Activated effector memory CD4-positive, alpha-beta T cell treated with anti-CD3 and anti-CD28 coated beads, Interleukin-2, amount 50 U/mL, for 16 hours (primary cell): ENCODE measurements around the gene ANKMY1.

Source experiments
- DNase-seq: peaks from one replicate; pipeline ENCODE4 v3.0.0-alpha.2; 2020

Gene ANKMY1

GRCh38 chr2:240594511-240595380 lies 37.0 kb upstream of the ANKMY1 start:
- DNase-seq, result peak; percentile 57

DNA sequence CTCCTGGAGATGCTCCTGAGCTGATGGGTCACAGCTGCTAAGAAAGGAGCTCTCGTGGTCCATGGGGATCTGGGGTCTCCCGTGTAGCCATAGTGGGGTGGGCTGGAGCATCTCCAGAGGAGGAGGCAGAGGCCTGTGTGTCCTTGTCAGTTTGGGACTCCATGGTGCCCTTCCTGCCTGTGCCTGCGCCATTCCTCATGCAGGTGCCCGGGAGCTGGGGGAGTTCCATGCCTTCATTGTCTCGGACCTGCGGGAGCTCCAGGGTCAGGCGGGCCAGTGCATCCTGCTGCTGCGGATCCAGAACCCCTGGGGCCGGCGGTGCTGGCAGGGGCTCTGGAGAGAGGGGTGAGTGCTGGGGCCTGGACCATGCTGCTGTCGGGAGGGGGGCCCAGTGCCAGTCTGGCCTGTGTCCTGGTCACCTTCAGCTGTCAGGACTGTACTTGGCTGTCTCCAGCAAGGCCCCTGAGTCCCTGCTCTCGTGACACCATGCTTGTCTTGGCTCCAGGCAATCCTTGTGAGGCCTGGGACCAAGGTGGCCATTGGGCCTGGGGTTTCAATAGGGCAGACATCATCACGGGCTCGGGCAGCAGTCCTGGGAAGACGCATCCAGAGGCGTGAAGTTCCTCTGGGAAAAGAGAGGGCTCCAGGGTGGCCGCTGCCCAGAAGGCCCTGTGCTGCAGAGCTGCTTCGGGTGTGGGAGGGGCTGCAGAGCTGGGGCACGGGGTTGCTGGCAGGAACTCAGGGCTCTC lies 36.1 kb upstream of the ANKMY1 start:
- peak; percentile 58 for DNase-seq

GRCh38 chr2:240593026-240593702 lies 35.4 kb upstream of the ANKMY1 start:
- peak; percentile 50 for DNase-seq

DNA sequence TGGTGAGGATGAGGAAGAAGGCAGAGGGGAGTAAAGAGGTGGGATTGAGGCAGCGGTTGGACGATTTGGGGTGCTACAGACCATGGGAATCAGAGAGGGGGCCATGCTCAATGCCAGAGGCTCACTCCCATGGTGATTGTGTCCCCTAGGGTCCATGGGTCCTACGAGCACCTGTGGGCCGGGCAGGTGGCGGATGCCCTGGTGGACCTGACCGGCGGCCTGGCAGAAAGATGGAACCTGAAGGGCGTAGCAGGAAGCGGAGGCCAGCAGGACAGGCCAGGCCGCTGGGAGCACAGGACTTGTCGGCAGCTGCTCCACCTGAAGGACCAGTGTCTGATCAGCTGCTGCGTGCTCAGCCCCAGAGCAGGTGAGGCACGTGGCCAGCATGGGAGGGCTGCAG lies 34.0 kb upstream of the ANKMY1 start:
- no peak for DNase-seq

DNA sequence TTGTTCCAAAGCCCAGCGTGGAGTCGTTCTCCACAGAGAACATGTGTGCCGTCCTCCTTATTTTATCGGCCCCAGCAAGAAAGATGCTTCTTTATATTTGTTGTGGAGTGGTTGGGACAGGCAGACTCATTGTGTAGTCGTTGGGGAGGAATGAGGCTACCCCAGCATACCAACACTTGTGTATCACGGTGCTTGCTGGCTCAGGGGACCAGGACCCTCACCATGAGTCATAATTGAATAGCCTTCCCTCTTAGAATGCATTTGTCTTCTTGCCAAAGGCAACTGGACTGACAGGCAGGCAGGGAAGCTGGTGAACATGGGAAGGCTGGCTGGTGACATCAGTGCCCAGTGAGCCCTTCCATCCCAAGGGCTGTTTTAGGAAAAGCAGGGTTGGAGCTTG lies 33.4 kb upstream of the ANKMY1 start:
- DNase-seq, result no peak

- no peak for DNase-seq
Observed at GRCh38 chr2:240590681-240591111, 32.9 kb upstream of the ANKMY1 start.

DNA sequence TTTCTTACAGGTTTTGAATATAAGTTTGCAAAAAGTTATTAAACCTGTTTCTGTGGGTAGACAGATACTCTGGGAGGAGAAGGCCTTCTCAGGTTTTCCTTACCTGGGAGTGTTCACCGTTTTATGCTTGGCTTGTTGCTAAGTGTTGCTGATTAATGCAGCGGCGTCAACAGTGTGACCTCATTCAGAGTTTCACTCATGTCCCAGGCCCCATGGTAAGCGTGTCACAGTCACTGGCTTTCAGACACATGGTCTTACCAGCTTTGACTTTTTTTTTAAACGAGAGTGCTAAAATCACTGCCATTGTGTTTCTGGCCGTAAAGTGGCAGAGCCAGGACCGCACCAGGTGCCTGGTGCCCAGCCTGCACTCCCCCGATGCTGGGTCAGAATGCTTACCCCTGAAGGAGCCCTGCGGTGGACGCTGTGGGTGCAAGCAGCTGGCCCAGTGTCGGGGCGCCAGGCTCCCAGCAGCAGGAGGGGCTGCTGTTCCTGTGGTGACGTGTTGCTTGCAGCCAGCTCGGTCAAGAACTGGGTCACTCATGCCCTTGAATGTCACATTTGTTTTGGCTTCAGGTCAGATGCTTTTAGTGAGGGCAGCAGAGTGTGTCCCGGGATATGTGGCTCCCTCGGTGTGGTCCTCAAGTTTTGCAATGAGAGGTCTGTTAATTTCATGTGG lies 32.2 kb upstream of the ANKMY1 start:
- no peak for DNase-seq

DNA sequence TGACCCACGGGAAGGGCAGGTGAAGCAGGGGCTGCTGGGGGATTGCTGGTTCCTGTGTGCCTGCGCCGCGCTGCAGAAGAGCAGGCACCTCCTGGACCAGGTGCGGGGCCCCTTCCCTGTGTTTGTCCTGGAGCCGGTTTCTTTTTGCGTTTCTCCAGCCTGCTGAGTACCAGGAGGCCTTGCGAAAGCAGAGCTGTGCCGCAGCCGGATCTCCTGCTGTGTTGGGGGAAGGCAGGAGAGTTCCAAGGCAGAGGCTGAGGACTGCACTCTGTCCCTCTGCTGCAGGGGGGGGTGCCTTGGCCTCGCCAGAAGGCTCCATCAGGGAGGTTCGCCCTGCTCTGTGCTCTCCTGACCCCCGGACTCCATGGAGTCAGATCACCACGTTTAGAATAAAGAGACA lies 31.6 kb upstream of the ANKMY1 start:
- DNase-seq, result no peak

DNA sequence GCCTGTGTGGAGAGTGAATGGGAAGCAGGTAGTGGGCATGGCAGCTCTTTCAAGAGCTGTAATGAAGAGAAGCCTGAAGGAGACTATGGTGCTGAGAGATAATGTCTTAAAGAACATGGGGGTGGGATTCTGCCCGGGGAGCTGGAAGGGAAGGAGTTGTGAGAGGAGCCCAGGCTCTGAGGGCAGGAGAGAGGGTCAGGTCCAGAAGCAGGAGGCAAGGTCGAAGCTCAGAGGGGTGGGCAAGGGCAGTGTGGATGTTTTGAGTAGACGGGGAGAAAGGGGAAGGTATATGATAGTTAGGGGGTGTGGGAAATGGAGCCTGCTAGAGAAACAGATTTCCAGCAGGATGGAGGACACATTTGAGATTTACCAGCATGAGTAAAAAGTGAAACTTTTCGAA lies 30.9 kb upstream of the ANKMY1 start:
- DNase-seq, result no peak

DNA sequence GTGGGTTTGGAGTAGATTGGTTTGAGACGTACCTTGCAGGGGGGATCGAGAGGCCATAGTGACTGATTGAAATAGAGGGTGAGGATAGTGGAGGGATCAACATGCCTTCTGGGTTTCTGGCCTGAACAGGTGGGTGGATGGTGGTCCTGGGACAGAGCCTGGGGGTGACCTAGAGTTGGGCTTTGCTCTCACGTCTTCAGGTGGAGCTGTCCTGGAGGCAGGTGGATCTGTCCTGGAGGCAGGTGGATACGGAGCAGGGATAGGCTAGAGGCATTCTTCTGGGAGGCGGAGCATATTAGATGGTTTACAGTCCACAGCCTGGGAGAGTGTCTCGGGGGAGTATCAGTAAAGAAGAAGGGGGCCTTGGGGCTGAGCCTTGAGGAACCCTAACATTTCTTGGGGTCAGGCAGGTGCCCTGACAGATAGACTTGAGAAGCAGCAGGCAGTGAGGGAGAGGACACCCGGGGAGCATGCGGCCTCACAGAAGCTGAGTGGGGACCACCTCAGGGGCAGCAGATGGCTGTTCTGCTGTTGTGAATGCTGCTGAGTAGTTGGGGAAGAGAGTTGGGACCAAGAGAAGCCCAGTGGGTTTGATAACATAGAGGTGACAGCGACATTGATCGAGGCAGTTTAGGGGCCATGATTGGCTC lies 30.3 kb upstream of the ANKMY1 start:
- no peak for DNase-seq

GRCh38 chr2:240586919-240587800 lies 29.4 kb upstream of the ANKMY1 start:
- DNase-seq, result peak; percentile 86

DNA sequence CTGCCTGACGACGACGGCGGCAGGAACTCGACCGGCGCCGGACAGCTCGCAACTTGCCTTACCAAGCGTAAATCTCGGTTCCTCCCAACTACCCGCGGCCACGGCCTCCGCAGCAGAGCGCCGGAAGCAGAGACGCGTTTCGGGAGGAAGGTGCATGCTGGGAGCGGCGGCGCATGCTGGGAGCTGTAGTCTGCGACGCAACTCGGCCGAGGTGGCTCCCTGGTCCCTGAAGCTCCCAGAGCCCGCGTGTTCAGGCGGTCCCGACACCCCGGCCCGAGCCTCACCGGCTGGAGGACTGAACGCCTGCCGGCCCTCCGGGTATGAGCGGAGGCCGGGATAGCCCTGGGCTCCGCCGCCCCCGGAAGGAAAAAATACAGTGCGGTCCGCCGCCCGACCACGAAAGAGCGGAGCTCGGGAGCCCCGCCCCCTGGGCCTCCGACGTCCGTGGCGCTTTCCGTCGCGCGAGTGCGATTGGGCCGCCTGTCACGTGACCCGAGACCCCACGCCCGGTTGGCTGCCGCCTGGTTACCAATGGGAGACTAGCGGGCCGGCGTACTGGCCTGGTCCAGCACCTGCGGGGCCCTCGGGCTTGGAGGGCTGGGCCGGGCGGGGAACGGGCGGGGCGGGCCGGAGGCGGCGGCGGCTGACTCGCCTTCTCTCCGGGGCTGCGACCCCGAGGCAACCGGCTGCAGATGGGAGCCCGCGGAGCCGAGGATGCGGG lies 28.6 kb upstream of the ANKMY1 start, which contains the start of gene CAPN10:
Gene CAPN10 (plus strand): TSS at position 537 of the 721 bp plus-strand sequence. CDS start 178 bp downstream, at position 715.
- peak; percentile 99 for DNase-seq

DNA sequence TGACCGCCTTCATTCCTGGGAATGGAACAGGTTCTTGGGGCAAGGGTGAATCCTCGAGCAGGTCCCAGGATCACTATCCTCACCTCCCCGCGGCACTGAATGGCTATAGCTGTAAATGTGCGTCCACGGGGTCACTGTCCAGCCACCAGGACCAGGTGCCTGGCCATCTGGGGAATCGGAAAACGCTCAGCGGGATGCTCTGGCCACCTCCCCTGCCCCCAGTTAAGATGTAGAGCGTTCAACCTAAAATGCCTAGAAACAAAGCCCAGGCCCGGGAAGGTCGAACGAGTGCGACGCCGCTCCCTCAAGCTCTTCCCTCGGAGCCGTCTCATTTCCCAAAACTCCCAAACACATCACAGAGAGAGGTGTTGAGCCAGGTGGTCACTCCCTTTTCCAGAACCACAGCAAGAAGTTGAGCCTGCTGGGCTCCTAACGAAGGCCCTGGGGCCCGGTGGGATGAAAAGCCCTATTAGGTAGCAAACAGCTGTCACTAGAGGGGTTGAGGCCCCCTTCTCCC lies 28.0 kb upstream of the ANKMY1 start:
- DNase-seq, result no peak

GRCh38 chr2:240585101-240585500 lies 27.3 kb upstream of the ANKMY1 start:
- no peak for DNase-seq

- no peak for DNase-seq
Observed at GRCh38 chr2:240584486-240585031, 26.8 kb upstream of the ANKMY1 start.

DNA sequence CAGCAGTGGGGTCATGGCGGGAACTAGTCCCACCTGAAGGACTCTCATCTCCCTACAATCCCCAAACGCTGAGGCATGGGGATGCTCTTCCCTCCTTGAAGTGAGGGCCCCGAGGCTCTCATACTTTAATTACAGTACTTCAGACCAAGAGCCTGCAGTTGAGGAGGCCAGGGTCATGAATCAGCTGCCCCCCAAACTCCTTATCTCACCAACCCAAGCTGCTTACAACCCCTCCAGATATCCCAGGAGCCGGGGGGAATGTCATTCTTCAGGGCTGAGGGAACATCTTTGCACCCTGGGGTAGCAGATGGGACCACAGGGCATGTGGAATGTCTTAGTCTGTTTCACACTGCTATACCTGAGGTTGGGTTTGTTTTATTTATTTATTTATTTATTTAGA lies 26.0 kb upstream of the ANKMY1 start:
- DNase-seq, result no peak

GRCh38 chr2:240582781-240583180 lies 25.0 kb upstream of the ANKMY1 start:
- no peak for DNase-seq

GRCh38 chr2:240581811-240582210 lies 24.0 kb upstream of the ANKMY1 start:
- no peak for DNase-seq

- DNase-seq, result peak; percentile 93
Observed at GRCh38 chr2:240579771-240580614, 22.2 kb upstream of the ANKMY1 start.
